ENCODE measurements around the gene OPN5.

GRCh38 chr6:47772359-47772758 is 9.5 kb upstream of the OPN5 start:
- TF ChIP-seq CTCF (conservative IDR thresholded peaks at IDR 0.05; ENCODE audit: low read depth, low read length): no peak
- TF ChIP-seq EZH2 (IDR thresholded peaks at IDR 0.05; ENCODE audit: low read length, unreplicated experiment): no peak
- no peak for TF ChIP-seq EZH2phosphoT487 (IDR thresholded peaks at IDR 0.05; ENCODE audit: borderline replicate concordance, low read length)

All from PC-3 (cell line).